Smooth muscle cell (in vitro differentiated cells): Measurements from ENCODE around the gene KRT3. TPM values are rescaled to one million over a fixed set of nuclear protein-coding genes. Genes with fewer than 3 reads are reported as not detected.

ENCODE experiments used
- DNase-seq: peaks from one replicate; lab custom pipeline; 2025; ENCODE audit not compliant: unreplicated experiment; lab: John Stamatoyannopoulos, UW
- H2AFZ ChIP-seq: fragments of 200-600 bp; sonication (generic); 2 replicates; pipeline ENCODE4 v1.6.0; 2016; ENCODE audit warnings: antibody characterized with exemption, low read depth, mild to moderate bottlenecking
- H3F3A ChIP-seq: fragments of 200-600 bp; sonication (generic); 2 replicates; pipeline ENCODE4 v1.6.0; 2017; ENCODE audit warnings: antibody characterized with exemption, low read depth
- H3K27ac ChIP-seq: fragments of 200-600 bp; sonication (generic); 2 replicates; pipeline ENCODE4 v1.5.1; 2016; ENCODE audit warnings: low read depth, mild to moderate bottlenecking
- H3K27me3 ChIP-seq: fragments of 200-600 bp; sonication (generic); 2 replicates; pipeline ENCODE4 v1.6.1; 2016; ENCODE audit warnings: low read depth, mild to moderate bottlenecking
- H3K36me3 ChIP-seq: fragments of 200-600 bp; sonication (generic); 2 replicates; pipeline ENCODE4 v1.5.1; 2016; ENCODE audit warnings: low read depth
- H3K4me1 ChIP-seq: fragments of 200-600 bp; sonication (generic); 2 replicates; pipeline ENCODE4 v1.5.1; 2016; ENCODE audit warnings: low read depth
- H3K4me2 ChIP-seq: fragments of 200-600 bp; sonication (generic); 2 replicates; pipeline ENCODE4 v1.6.0; 2016; ENCODE audit warnings: mild to moderate bottlenecking
- H3K4me3 ChIP-seq: fragments of 200-600 bp; sonication (generic); 2 replicates; pipeline ENCODE4 v1.5.1; 2016; ENCODE audit warnings: mild to moderate bottlenecking
- H3K79me2 ChIP-seq: fragments of 200-600 bp; sonication (generic); 2 replicates; pipeline ENCODE4 v1.6.0; 2016; ENCODE audit warnings: low read depth, mild to moderate bottlenecking
- H3K9ac ChIP-seq: fragments of 200-600 bp; sonication (generic); 2 replicates; pipeline ENCODE4 v1.6.0; 2016; ENCODE audit warnings: low read depth
- H3K9me3 ChIP-seq: fragments of 200-600 bp; sonication (generic); replicated peaks from 2 replicates; pipeline ENCODE4 v1.5.1; 2016; ENCODE audit warnings: low read depth
- H4K20me1 ChIP-seq: fragments of 200-600 bp; sonication (generic); 2 replicates; pipeline ENCODE4 v1.6.0; 2016; ENCODE audit warnings: low read depth
- CTCF ChIP-seq: fragments of 200-600 bp; sonication (generic); IDR thresholded peaks from 2 replicates; pipeline ENCODE4 v1.5.1; 2017; ENCODE audit warnings: borderline replicate concordance, mild to moderate bottlenecking, antibody characterized with exemption; ENCODE audit not compliant: insufficient read depth, poor library complexity, severe bottlenecking
- WGBS: methylation state at CpG from one replicate; pipeline ENCODE4 v1.1.7; 2016; ENCODE audit warnings: low lambda C conversion rate; 5-methylcytosine and 5-hydroxymethylcytosine counted together
- polyA plus RNA-seq: library from polyadenylated mRNA; unstranded; fragments of >200 nt; fragmentation: Nextera tagmentation; extraction: Ambion mirVana; gene quantifications from 2 replicates; pipeline ENCODE4 v1.2.1, GENCODE V29; 2016
- total RNA-seq: library from RNA; depleted of rRNA; stranded (reverse); fragments of >200 nt; gene quantifications from 2 replicates; pipeline ENCODE4 v1.2.3, GENCODE V29; 2014

The KRT3 gene
- total and polyA plus RNA-seq, 2 experiments from 2014 or later = not detected

- Histone ChIP-seq H3K79me2 (no peaks in the 10 kb centered on the region), H3K27me3 (no peaks in the 10 kb centered on the region), H3K27ac (peak overlapping the region; percentile 97), H4K20me1 (no peaks in the 10 kb centered on the region), H3K9me3 (no peaks in the 10 kb centered on the region), H2AFZ (no peak overlapping the region), H3K4me3 (no peak overlapping the region), H3K9ac (peak overlapping the region; percentile 83), H3K36me3 (no peaks in the 10 kb centered on the region), H3K4me1 (peaks cover 16% of the 10 kb centered on the region), H3K4me2 (peak overlapping the region; percentile 74), H3F3A (peaks cover 4% of the 10 kb centered on the region)
- WGBS = 70% methylated on average over 9 of the region's 9 CpGs
- TF ChIP-seq CTCF = no peak
- DNase-seq = no peak
Observed at GRCh38 chr12:52836491-52837412, 40.8 kb upstream of the KRT3 start.

DNA sequence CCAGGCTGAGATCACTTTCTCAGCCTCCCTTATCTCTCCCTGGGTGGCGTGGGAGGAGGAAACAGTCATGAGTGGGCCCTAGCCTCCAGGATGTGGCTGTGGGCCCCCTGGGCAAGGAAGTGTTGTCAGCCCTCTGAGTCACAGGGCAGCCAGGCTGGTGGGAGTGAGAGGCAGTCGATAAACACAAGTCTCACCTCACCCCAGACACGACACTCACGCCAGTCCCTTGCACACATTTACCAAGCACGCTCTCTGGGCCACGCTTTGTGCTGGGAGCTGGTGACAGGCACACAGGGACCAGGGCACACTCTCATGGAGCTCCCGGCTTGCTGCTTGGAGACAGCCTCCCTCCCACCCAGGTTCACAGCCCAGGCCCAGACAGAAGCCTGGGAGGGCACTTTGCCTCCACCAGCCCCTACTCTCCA lies 40.1 kb upstream of the KRT3 start:
- Histone ChIP-seq H3K4me3 (no peak overlapping the region), H3K27me3 (no peaks in the 10 kb centered on the region), H3K9me3 (no peaks in the 10 kb centered on the region), H3K4me2 (peak overlapping the region; percentile 74), H3K79me2 (no peaks in the 10 kb centered on the region), H2AFZ (no peak overlapping the region), H3K9ac (peak overlapping the region; percentile 83), H4K20me1 (no peaks in the 10 kb centered on the region), H3K36me3 (no peaks in the 10 kb centered on the region), H3K27ac (peak overlapping the region; percentile 97), H3F3A (peaks cover 4% of the 10 kb centered on the region), H3K4me1 (peaks cover 16% of the 10 kb centered on the region)
- DNase-seq = peak; percentile 28
- 24% methylated on average over 7 of the region's 7 CpGs for WGBS
- no peak for TF ChIP-seq CTCF

DNA sequence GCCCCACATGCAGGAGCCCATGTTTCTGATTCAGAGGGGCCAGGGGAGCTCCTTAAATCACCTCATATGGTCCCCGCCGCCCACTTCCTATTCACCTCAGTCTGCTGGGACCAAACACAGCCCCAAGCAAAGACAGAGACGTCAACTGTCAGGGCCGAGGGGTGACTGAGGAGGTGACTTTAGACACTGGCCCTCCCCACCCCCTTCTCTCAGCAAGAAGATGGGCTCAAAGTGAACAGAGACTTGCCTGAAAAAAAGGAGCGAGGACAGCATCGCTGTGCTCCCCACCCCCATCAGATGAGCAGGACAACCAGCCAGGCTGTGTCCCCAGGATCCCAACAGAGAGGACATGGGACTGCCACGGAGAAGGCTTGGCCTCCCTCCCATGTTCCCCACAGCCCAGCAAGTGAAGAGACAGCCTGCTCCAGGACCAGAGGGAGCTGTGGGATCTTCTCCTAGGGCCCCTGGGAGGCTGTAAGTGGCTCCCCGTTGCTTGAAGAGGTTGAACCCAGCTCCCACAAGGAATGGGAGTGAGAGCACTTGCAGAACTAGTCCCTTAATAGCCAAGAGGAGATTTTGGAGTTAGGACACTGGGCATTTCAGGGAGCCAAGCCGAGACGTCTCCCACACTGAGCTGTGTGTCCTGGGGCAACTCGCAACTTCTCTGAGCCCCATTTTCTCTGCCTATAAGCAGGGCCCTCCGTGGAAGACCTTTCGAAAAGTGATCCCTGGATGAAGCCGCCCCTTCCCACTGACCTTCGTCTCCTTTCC lies 39.5 kb upstream of the KRT3 start:
- Histone ChIP-seq H3K4me1 (peaks cover 16% of the 10 kb centered on the region), H3K4me2 (peak overlapping the region; percentile 57), H3K4me3 (no peak overlapping the region), H4K20me1 (no peaks in the 10 kb centered on the region), H3K36me3 (no peaks in the 10 kb centered on the region), H2AFZ (no peak overlapping the region), H3K79me2 (no peaks in the 10 kb centered on the region), H3F3A (peaks cover 4% of the 10 kb centered on the region), H3K27ac (peak overlapping the region; percentile 97), H3K9me3 (no peaks in the 10 kb centered on the region), H3K9ac (peak overlapping the region; percentile 67), H3K27me3 (no peaks in the 10 kb centered on the region)
- 63% methylated on average over 15 of the region's 15 CpGs for WGBS
- no peak for TF ChIP-seq CTCF
- DNase-seq = no peak
